ENCODE results near the gene UNC5B.

Gene UNC5B

GRCh38 chr10:71280216-71280615 lies 67.8 kb downstream of the UNC5B start:
- no peak for DNase-seq (ENCODE audit: low read depth in 1 of 2, low spot score in 1 of 2)

DNA sequence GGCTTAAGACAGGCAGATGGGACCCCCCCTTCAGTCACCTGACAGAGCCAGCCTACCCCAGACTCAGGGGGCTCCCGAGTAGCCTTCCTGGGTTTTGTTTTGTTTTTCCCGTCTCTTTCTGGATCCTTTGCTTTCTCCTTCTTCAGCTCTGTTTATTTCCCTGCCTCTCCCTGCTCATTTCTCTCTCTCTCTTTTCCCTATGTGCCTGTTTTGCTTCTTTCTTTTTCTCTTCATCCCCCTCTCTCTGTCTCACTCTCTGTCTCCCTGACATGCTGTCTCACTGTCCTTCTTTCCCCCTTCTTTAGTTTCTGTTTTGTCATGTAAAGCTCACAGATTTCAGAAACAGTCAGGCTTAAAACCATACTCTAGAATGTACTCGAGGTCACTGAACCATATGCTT lies 68.5 kb downstream of the UNC5B start:
- DNase-seq (ENCODE audit: low read depth in 1 of 2, low spot score in 1 of 2), result no peak

DNA sequence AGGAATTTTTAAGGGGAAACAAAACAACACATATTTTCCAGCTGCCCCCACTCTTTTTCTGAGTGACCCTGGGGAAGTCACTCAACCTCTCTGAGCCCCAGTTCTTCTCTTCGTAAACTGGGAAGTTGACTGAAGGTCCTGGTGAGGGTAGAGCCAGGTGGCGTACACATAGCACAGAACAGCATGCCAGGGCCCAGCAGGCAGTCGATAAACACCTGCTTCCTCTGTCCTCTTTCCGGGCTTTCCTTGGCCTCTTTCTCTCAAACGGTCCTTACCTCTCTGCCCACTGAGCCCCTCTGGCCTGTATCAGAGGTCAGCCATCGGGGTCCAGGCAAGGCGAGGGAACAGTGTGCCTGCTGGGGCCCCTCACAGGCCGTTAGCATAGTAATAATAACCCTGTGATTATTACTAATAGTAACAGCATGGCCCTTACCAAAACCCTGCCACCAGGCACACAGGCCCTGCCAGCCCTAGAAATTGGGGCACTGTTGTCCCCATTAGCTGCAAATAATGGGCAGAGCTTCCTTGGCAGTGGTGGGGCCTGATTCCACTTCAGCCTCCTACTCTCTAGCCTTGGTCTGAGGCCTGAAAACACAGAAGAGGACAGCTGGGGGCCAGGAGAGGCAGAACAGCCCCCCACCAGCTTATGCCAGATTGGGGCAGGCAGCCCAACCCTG lies 69.4 kb downstream of the UNC5B start:
- DNase-seq (ENCODE audit: low read depth in 1 of 2, low spot score in 1 of 2), result no peak

DNA sequence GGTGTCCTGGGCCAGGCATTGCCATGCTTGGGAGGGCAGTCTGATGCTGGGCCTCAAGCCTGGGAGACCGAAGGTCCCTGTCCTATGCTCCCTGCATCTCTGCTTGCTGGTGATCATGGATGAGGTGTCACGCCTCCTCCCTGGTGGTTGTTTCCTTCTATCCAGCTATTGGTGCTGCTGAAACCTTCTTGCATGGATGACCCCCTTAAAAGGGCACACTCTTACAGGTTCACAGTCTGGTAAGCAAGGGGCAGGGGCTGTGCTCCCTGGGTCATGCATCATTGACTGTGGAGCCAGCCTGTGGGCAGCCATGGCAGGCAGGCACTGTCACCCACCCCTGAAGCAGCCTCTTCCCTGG lies 69.9 kb downstream of the UNC5B start:
- DNase-seq (ENCODE audit: low read depth in 1 of 2, low spot score in 1 of 2), result no peak

DNA sequence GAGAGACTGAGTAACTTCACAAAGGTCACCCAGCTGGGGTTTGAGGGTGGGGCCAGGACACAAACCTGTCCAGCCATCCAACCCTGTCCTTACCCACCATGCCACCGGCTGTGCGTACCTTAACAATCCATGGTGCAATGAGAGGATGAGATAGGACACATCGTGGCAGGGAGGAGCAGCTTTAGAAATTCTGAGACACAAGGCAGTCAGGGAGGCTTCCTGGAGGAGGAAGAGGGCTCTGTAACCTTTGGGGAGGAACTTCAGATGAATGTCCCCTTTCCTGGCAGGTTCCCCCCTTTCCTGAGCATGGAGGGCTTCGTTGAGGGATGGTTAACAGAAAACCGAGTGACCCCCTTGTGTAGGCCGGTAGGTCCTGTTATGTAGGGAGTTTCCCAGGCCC lies 71.0 kb downstream of the UNC5B start:
- DNase-seq (ENCODE audit: low read depth in 1 of 2, low spot score in 1 of 2), result no peak

- DNase-seq (ENCODE audit: low read depth in 1 of 2, low spot score in 1 of 2), result no peak
These were observed 71.5 kb downstream of the UNC5B start for GRCh38 chr10:71283876-71284275.

DNA sequence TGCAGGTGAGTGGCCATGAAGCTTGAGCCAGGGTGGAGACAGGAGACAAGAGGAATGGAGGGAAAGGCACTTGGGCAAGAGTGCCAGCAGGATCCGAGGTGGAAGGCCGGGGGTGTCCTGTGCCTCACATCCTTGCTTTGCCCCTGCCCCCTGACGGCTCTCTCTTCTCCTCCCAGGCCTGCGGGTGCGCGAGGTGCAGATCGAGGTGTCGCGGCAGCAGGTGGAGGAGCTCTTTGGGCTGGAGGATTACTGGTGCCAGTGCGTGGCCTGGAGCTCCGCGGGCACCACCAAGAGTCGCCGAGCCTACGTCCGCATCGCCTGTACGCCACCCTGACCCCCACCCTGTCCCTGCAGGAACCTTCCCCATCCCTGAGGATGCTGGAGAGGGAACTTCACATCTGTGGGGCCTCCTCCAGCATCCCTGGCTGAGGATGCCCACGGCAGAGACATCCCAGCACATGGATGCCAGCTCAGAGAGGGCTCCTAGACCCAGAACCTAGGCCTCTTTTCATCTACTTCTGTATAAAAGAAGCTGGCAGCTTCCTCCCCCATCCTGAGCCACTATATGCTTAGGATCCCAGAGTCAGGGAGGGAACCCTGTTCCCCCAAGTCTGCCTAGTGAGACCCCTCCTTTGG lies 72.3 kb downstream of the UNC5B start:
- no peak for DNase-seq (ENCODE audit: low read depth in 1 of 2, low spot score in 1 of 2)

GRCh38 chr10:71285180-71285545 lies 72.8 kb downstream of the UNC5B start:
- no peak for DNase-seq (ENCODE audit: low read depth in 1 of 2, low spot score in 1 of 2)

GRCh38 chr10:71285986-71286385 lies 73.6 kb downstream of the UNC5B start:
- no peak for DNase-seq (ENCODE audit: low read depth in 1 of 2, low spot score in 1 of 2)

DNA sequence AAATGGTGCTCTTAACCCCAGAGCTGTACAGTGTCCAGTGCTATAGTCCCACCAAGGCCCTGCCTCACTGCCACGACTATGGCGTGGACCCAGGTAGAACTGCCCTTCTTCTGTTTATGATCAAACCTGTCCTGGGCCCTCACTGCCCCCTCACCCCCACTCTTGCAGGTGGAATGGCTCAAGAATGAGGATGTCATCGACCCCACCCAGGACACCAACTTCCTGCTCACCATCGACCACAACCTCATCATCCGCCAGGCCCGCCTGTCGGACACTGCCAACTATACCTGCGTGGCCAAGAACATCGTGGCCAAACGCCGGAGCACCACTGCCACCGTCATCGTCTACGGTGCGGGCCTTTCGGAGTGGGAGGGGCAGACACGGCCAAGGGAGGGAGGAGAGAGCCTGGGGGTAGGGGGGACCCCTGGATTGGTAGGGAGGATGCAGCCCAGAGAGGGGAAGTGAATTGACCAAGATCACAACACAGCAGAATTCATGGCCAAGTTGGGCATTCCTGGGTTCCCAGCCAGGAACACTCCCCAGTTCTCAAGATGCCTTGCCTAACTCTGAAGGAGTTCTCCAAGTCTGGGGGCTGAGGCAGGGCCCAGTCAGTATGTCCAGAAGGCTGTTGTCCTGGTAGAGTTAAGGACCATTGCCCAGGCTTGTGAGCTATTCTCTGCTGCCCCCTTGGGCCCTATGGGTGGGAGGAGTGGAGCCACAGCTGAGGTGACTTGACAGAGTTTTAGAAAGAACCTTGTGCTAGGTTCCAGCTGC lies 74.3 kb downstream of the UNC5B start:
- DNase-seq (ENCODE audit: low read depth in 1 of 2, low spot score in 1 of 2), result no peak

DNA sequence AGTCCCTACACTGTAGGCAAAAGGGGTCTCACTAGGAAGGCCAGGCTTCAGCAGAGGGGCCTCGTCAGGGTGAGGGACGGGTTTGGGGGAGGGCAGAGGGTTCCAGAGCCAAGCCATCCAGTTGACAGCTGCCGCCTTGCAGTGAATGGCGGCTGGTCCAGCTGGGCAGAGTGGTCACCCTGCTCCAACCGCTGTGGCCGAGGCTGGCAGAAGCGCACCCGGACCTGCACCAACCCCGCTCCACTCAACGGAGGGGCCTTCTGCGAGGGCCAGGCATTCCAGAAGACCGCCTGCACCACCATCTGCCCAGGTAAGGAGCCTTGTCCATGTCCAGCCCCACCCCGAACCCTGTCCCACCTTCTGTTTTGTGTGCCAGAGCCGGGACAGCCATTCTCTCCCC lies 75.1 kb downstream of the UNC5B start:
- no peak for DNase-seq (ENCODE audit: low read depth in 1 of 2, low spot score in 1 of 2)

GRCh38 chr10:71288461-71288860 lies 76.1 kb downstream of the UNC5B start:
- DNase-seq (ENCODE audit: low read depth in 1 of 2, low spot score in 1 of 2), result no peak

DNA sequence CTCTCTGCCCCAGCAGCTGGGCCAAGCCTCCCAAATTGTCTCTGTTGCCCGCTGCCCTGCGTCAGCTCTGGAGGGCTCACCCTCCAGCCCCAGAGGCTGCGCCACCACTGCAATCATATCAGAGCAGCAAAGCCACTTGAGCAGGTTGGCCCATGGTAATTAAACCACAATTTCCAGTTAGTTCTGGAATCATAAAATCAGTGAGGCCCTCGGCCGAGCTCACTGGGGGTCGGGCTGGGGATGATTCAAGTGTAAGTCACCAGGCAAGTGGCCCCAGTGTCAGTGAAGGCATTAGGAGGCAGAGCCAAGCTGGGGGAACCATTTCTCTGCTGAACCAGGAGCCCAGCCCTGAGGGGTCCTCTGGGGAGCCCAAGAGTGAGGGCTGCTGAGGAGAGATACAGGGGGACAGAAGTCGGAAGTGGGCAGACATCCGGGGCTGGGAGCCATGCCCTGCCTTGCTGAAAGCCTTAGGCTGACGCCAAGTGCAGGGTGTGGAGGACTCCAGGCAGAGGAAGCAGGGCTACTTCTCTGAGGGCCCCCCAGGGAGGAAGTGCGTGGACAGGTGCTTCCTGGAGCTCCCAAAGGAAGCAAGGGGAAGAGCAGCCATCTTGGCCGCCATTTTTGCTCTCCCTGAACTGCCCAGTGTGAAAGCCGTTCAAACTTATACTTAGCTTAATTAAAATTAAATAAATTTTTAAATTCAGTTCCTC lies 77.2 kb downstream of the UNC5B start:
- DNase-seq (ENCODE audit: low read depth in 1 of 2, low spot score in 1 of 2), result no peak

DNA sequence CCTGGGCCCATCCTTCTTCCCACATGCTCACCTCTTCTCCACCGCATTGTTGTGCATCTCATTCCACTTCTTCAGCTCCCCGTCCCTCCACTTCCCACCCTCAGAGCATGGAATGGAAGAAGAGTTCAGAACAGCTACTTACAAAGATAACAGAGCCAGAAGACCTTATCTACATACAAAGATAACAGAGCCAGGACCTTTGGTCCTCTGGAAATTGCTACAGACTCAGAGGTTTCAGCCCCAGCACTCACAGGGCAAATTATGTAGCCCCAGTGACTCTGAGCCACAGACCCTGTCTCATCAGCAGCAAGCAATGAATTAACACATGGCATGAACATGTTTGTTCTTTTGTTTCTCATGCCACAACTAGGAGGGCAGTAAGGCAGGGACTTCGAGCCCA lies 78.0 kb downstream of the UNC5B start:
- no peak for DNase-seq (ENCODE audit: low read depth in 1 of 2, low spot score in 1 of 2)

- DNase-seq (ENCODE audit: low read depth in 1 of 2, low spot score in 1 of 2), result no peak
These were observed 78.6 kb downstream of the UNC5B start for GRCh38 chr10:71290806-71291527.

- DNase-seq (ENCODE audit: low read depth in 1 of 2, low spot score in 1 of 2), result no peak
These were observed 79.1 kb downstream of the UNC5B start for GRCh38 chr10:71291528-71291900.

DNA sequence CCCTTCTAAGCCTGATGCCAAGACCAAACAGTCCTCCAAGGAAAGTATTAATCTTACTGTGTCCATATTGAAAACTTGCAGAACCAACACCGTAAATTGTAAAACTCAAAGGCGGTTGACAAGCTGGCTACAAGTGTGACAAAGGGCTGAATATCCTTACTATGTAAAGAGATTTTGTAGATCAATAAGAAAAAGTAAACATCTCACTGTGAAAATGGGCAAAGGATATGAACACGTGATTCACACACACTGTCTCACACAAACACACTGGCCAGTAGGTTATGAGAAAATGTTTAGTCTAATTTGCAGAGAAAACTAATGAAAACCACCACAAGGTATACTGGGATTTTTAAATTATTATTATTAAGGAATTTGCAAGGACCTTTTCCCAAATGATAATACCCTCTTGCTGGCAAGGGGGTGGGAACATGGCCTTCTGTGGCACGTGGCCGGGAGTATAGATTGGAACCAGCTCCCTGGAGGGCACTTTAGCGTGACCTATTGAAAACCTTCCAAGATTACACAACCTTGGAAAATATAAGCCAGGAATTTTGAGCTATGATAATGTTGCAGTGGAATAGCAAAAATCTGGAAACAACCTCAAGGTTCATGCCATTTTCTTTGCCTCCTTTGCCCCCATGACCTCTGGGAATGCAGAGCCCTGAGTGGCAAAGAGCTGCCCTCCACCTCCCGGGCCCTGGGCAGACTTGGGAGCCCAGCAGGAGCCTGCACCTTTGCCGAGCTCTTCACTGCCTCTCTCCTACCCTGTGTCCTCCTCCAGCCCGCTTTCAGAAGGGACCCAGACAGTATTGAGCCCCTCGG lies 80.5 kb downstream of the UNC5B start:
- no peak for DNase-seq (ENCODE audit: low read depth in 1 of 2, low spot score in 1 of 2)

- no peak for DNase-seq (ENCODE audit: low read depth in 1 of 2, low spot score in 1 of 2)
These were observed 81.2 kb downstream of the UNC5B start for GRCh38 chr10:71293446-71294084.

GRCh38 chr10:71294091-71294561 lies 81.8 kb downstream of the UNC5B start:
- no peak for DNase-seq (ENCODE audit: low read depth in 1 of 2, low spot score in 1 of 2)

DNA sequence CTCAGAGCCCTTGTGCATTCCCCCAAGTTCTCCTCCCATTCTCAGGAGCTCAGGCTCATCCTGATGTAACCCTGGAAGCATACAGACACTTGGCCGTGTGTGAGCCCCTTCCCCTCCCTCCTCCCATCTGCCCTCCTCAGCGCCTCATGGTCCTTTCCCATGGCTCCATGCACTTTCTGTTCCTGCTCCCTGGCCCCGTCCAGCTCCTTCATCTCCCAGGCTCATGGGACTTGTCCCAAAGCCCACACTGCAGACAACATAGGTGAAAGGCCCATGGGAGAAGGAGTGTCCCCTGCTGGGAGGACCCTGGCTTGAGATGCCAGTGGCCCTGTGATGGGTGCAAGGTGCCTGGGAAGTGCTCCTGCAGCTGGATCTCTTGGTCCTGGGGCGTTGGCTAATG lies 82.5 kb downstream of the UNC5B start:
- no peak for DNase-seq (ENCODE audit: low read depth in 1 of 2, low spot score in 1 of 2)
